Measurements from ENCODE around the gene SLC7A6.

The SLC7A6 gene

DNA sequence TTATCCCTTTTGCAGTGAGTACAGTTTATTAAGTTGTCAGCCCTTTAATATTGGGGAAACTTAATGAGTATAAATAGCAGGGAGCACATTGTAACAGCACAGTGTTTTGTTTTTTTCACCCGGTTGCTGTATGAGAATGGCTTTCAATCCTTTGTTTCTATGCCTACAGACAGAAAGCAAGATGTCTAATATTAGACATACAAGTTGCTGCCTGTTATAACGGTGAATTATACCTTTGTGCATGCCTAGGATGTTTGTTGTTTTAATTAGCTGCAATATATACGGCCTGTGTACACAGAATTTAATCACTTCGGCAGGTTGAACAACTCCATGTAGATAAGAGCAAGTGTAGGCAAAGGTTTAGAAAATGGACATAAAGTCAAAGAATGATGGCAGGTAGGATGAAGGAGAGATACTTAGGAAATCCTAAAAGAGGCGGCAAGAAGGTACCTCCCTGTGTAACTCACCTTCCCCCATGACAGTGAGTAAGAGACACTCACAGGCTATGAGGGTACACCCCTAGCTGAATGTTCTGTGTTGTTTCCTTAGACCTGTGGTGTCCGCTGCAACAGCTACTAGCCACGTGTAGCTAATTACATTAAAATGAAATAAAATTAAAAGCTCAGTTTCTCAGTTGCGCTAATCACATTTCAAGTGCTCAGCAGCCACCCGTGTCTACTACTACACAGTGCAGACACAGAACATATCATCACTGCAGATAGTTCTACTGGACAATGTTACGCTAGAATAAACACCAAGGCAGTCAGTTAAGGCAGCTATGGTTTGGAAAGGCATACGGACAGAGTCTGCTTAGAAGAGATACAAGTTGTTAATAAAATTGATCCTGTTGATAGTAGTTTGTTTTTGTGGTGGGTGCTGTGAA lies 35.5 kb downstream of the SLC7A6 start:
- TF ChIP-seq CTCF (IDR thresholded peaks at IDR 0.05; ENCODE audit: low read depth, low read length): no peak
- no peak for DNase-seq (ENCODE audit: low read depth in 2 of 2)
- no peak overlapping the region for H3K4me3 ChIP-seq (replicated peaks in 1 of 2; ENCODE audit: low read depth in 2 of 2, low read length in 2 of 2)

DNA sequence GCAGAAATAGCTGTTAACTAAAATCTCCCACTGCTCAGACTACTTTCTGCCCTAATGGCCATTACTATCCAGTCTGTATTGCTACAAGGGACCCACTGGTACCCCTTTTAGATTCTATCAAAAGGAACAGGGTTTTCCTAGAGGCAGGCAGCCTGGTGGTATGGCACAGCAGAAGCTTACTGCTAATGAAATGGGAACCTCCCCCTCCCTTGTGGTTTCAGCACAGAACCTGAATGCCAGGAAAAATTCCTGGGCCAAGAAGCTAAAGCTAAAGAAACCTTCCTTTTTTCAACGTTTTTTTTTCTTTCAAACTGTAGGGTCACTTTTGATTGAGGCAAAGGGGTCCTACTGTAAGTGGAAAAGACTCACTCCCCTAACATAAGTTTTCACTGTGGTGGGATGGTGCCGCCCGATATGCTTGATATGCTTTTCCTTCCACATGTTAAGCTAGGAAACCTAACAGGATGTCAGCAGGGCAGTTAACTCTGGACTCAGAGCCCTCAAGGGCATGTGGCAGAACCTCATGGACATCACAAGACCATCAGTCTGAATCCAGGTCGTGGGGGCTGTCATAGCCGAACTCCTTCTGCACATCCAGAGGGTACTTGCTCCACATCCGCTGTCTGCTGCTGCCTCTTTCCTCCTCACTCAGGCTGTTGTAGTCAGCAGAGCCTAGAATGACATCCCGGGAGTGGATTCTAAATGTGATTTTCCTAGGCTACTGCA lies 36.6 kb downstream of the SLC7A6 start:
- no peak overlapping the region for H3K4me3 ChIP-seq (replicated peaks in 1 of 2; ENCODE audit: low read depth in 2 of 2, low read length in 2 of 2)
- DNase-seq (ENCODE audit: low read depth in 2 of 2): no peak
- no peak for TF ChIP-seq CTCF (IDR thresholded peaks at IDR 0.05; ENCODE audit: low read depth, low read length)

- no peak for DNase-seq (ENCODE audit: low read depth in 2 of 2)
- H3K4me3 ChIP-seq (replicated peaks in 1 of 2; ENCODE audit: low read depth in 2 of 2, low read length in 2 of 2): no peak overlapping the region
- TF ChIP-seq CTCF (IDR thresholded peaks at IDR 0.05; ENCODE audit: low read depth, low read length): no peak
These were observed 42.3 kb downstream of the SLC7A6 start for GRCh38 chr16:68306633-68307032.

DNA sequence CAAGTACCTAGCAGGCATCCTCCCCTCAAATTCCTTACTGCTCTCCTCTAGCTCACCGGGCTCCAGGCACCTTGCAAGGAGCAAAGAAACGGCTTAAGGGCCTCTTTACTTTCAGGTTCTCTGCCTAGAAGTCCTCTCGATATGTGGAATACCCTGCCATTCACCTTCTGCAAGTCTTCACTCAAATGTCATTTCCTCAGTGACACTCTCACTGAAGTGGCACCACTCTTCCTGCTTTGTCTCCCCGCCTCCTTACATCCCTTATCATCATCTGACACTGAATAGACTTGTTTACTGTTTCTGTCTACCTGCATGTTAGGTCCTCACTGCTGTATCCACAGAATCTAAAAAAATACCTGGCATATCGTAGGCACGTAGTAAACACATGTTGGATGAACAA lies 45.5 kb downstream of the SLC7A6 start:
- peak overlapping the region; percentile 98 to 99 for H3K4me3 ChIP-seq (replicated peaks in 1 of 2; ENCODE audit: low read depth in 2 of 2, low read length in 2 of 2)
- TF ChIP-seq CTCF (IDR thresholded peaks at IDR 0.05; ENCODE audit: low read depth, low read length): no peak
- DNase-seq (ENCODE audit: low read depth in 2 of 2): no peak

GRCh38 chr16:68310437-68310773 lies 46.1 kb downstream of the SLC7A6 start:
- no peak for TF ChIP-seq CTCF (IDR thresholded peaks at IDR 0.05; ENCODE audit: low read depth, low read length)
- H3K4me3 ChIP-seq (replicated peaks in 1 of 2; ENCODE audit: low read depth in 2 of 2, low read length in 2 of 2): peak overlapping the region; percentile 98 to 99
- peak in 1 of 2 donors; percentile 30 for DNase-seq (ENCODE audit: low read depth in 2 of 2)

- TF ChIP-seq CTCF (IDR thresholded peaks at IDR 0.05; ENCODE audit: low read depth, low read length): peak; percentile 6
- DNase-seq (ENCODE audit: low read depth in 2 of 2): peak; percentile 87 to 89
- peak within 1 kb of the TSS; percentile 98 to 99 for H3K4me3 ChIP-seq (replicated peaks in 1 of 2; ENCODE audit: low read depth in 2 of 2, low read length in 2 of 2)
These were observed 46.6 kb downstream of the SLC7A6 start, which contains the start of the genes PRMT7 and SLC7A6OS for GRCh38 chr16:68310774-68311511. PRMT7 (plus strand) TSS chr16:68311019; CDS start chr16:68315980, 4,961 bp downstream. SLC7A6OS (minus strand) TSS chr16:68310946; CDS start chr16:68310926, 20 bp downstream.
